Activated T-cell treated with anti-CD3 and anti-CD28 coated beads, Interleukin-2, amount 50 U/mL, for 4 hours (primary cell): ENCODE results near the gene ERP27. TPM values are rescaled to one million over a fixed set of nuclear protein-coding genes. Genes with fewer than 3 reads are reported as not detected.
A peak's percentile ranks its signal among the peaks of the same experiment; 100 is the strongest.

Experiments used
- ATAC-seq, 2 donors: fragments of 200-7000 bp; cut with Tn5 transposase; one replicate each; pipeline ENCODE4 v1.10.0; 2021
- DNase-seq: peaks from one replicate; pipeline ENCODE4 v3.0.0-alpha.2; 2020
- H3K27me3 Mint-ChIP-seq: one replicate; pipeline ENCODE4 v1.8.0; 2021; ENCODE audit warnings: low read depth, mixed read lengths
- H3K36me3 Mint-ChIP-seq: one replicate; pipeline ENCODE4 v1.8.0; 2022; ENCODE audit warnings: mixed read lengths; ENCODE audit not compliant: insufficient read depth
- H3K4me1 Mint-ChIP-seq: one replicate; pipeline ENCODE4 v1.8.0; 2021; ENCODE audit warnings: low read depth, mixed read lengths
- H3K4me3 Mint-ChIP-seq: one replicate; pipeline ENCODE4 v1.8.0; 2021; ENCODE audit warnings: mild to moderate bottlenecking, moderate library complexity, mixed read lengths
- H3K9me3 Mint-ChIP-seq: one replicate; pipeline ENCODE4 v1.8.0; 2021; ENCODE audit warnings: mixed read lengths
- total RNA-seq, 3 donors: library from RNA; stranded (reverse); gene quantifications; one replicate each; pipeline ENCODE4 v1.2.1, GENCODE V29; 2021

ERP27 gene
- total RNA-seq, 3 donors from 2014 or later = 0.24 to 0.35 (median 0.25) TPM

DNA sequence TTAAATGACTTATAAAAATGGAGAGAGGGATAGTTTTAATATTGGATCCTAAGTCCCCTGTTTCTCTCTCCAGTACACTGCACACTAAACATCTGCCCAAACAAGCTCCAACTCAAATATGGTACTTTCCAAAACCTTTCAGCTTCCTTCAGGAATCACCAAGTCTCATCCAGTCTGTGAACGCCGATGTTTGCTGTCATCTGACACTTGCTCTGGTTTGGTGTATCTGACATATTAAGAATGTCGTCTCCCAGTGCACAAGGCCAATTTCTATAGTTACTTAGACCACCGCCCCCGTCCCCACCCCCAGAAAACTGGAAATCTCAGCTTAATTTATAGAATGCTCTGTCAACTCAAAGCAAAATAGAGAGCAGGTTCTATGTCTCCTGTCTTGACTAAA lies 47.6 kb downstream of the ERP27 start:
- Mint-ChIP-seq H3K27me3 (peaks cover 9% of the 10 kb centered on the region), H3K4me1 (peaks cover 4% of the 10 kb centered on the region), H3K4me3 (no peak overlapping the region), H3K36me3 (no peaks in the 10 kb centered on the region), H3K9me3 (no peaks in the 10 kb centered on the region)
- no peak for ATAC-seq
- DNase-seq = no peak

GRCh38 chr12:14886271-14886670 lies 52.1 kb downstream of the ERP27 start:
- Mint-ChIP-seq H3K4me1 (peaks cover 21% of the 10 kb centered on the region), H3K9me3 (no peaks in the 10 kb centered on the region), H3K36me3 (no peaks in the 10 kb centered on the region), H3K27me3 (peaks cover 13% of the 10 kb centered on the region), H3K4me3 (no peak overlapping the region)
- no peak for DNase-seq
- ATAC-seq = no peak

DNA sequence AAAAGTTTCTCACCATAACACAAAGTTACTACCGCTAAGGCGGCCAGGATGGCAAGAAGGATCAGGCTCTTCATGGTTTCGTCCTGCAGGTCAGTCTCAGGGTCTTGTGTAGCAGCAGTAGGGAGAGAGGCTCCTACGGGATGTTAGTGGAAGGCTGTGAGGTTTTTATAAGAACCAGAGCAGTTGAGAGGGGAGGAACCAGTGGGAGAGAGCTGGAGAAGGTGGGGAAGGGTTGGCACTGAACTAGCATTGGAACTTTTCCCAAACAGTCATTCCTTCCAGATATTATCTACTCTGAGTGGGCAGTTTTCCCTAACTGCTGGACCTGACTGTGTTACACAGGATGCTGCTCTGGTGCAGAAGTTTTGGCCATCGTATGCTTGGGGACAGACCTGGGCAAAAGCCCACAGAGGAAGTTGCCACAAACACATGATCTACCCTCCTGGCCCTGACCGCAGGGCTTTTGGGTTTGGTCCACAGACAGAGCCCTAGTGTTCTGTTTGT lies 52.6 kb downstream of the ERP27 start, which contains the start of gene MGP:
MGP (minus strand) TSS at position 137 of the 504 bp plus-strand sequence; CDS start at position 74, 63 bp downstream.
- peaks cover 13% of the 10 kb centered on the region for H3K27me3 Mint-ChIP-seq
- peak within 1 kb of the TSS; percentile 5 for H3K4me3 Mint-ChIP-seq
- no peaks in the 10 kb centered on the region for H3K36me3 Mint-ChIP-seq
- peaks cover 24% of the 10 kb centered on the region for H3K4me1 Mint-ChIP-seq
- no peak for ATAC-seq
- DNase-seq = no peak
- no peaks in the 10 kb centered on the region for H3K9me3 Mint-ChIP-seq

- no peaks in the 10 kb centered on the region for H3K36me3 Mint-ChIP-seq
- H3K4me3 Mint-ChIP-seq = peak overlapping the region; percentile 5
- H3K27me3 Mint-ChIP-seq = peaks cover 13% of the 10 kb centered on the region
- ATAC-seq = peak; percentile 95 to 97
- peak; percentile 77 for DNase-seq
- no peaks in the 10 kb centered on the region for H3K9me3 Mint-ChIP-seq
- peaks cover 36% of the 10 kb centered on the region for H3K4me1 Mint-ChIP-seq
Measured at GRCh38 chr12:14884458-14884878, 53.9 kb downstream of the ERP27 start.

- Mint-ChIP-seq H3K27me3 (peaks cover 13% of the 10 kb centered on the region), H3K36me3 (no peaks in the 10 kb centered on the region), H3K4me3 (no peak overlapping the region), H3K4me1 (peaks cover 37% of the 10 kb centered on the region), H3K9me3 (no peaks in the 10 kb centered on the region)
- ATAC-seq = no peak
- DNase-seq = no peak
Measured at GRCh38 chr12:14883686-14884085, 54.7 kb downstream of the ERP27 start.

DNA sequence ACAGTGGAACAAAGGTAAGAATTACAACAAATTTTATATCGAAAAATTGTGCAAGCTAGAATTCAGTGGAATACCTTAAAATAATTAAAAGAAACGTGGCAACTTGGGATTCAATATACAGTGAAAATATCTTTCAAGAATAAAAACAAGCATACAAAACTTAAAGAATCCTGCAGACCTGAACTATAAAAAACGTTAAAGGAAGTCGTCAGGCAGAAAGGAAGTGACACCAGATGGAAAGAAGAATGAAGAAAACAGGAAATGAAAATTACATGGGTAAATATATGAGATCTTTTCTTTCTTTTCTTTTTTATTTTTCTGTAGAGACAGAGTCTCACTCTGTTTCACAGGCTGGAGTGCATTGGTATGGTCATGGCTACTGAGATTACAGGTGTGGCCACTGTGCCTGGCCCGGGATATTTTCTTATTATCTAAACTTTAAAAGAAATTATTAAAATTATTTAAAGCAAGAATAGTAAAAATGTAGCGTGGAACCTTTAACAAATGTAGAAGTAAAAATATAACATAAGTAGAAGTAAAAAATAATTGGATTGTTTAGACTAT lies 57.4 kb downstream of the ERP27 start:
- Mint-ChIP-seq H3K36me3 (no peaks in the 10 kb centered on the region), H3K9me3 (no peaks in the 10 kb centered on the region), H3K27me3 (peaks cover 5% of the 10 kb centered on the region), H3K4me1 (peaks cover 36% of the 10 kb centered on the region), H3K4me3 (no peak overlapping the region)
- no peak for ATAC-seq
- DNase-seq = no peak

- Mint-ChIP-seq H3K36me3 (no peaks in the 10 kb centered on the region), H3K4me1 (peaks cover 24% of the 10 kb centered on the region), H3K9me3 (no peaks in the 10 kb centered on the region)
Measured at GRCh38 chr12:14879222-14879933, 59.0 kb downstream of the ERP27 start.

GRCh38 chr12:14878488-14878887 lies 59.8 kb downstream of the ERP27 start:
- H3K4me1 Mint-ChIP-seq = peaks cover 20% of the 10 kb centered on the region
- ATAC-seq (no peak), DNase-seq (no peak)
- no peaks in the 10 kb centered on the region for H3K9me3 Mint-ChIP-seq
- no peak overlapping the region for H3K4me3 Mint-ChIP-seq
- H3K36me3 Mint-ChIP-seq = no peaks in the 10 kb centered on the region
- H3K27me3 Mint-ChIP-seq = no peaks in the 10 kb centered on the region

More at GRCh38 chr12:14879222-14879933, 59.0 kb downstream of the ERP27 start:
- H3K4me3 Mint-ChIP-seq = no peak overlapping the region
- DNase-seq (no peak), ATAC-seq (no peak)
- H3K27me3 Mint-ChIP-seq = no peaks in the 10 kb centered on the region

DNA sequence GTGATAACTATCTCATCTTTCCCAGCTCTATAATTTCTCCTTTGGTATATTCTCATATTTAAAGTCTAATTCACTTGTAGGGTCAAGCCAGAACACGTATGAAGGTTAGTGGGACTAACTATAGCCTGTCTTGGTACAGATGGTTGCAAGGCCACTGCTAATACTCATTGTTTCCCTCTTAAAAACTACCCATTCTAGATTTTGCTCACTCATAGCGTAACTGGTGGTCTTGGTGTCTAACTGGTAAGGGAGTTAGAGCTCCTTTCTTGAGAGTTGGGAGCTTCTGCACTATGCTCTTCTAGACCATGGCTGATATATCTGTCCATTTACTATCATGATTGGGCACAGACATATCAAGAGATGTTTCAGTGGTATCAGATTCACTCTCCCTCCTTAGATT lies 61.5 kb downstream of the ERP27 start:
- DNase-seq (no peak), ATAC-seq (no peak)
- Mint-ChIP-seq H3K27me3 (no peaks in the 10 kb centered on the region), H3K4me3 (no peak overlapping the region), H3K4me1 (peaks cover 20% of the 10 kb centered on the region), H3K36me3 (no peaks in the 10 kb centered on the region), H3K9me3 (no peaks in the 10 kb centered on the region)

- ATAC-seq = no peak
- H3K36me3 Mint-ChIP-seq = no peaks in the 10 kb centered on the region
- H3K9me3 Mint-ChIP-seq = no peaks in the 10 kb centered on the region
- H3K4me1 Mint-ChIP-seq = peaks cover 4% of the 10 kb centered on the region
- H3K4me3 Mint-ChIP-seq = no peak overlapping the region
- peaks cover 2% of the 10 kb centered on the region for H3K27me3 Mint-ChIP-seq
- DNase-seq = no peak
Measured at GRCh38 chr12:14874882-14875281, 63.5 kb downstream of the ERP27 start.

DNA sequence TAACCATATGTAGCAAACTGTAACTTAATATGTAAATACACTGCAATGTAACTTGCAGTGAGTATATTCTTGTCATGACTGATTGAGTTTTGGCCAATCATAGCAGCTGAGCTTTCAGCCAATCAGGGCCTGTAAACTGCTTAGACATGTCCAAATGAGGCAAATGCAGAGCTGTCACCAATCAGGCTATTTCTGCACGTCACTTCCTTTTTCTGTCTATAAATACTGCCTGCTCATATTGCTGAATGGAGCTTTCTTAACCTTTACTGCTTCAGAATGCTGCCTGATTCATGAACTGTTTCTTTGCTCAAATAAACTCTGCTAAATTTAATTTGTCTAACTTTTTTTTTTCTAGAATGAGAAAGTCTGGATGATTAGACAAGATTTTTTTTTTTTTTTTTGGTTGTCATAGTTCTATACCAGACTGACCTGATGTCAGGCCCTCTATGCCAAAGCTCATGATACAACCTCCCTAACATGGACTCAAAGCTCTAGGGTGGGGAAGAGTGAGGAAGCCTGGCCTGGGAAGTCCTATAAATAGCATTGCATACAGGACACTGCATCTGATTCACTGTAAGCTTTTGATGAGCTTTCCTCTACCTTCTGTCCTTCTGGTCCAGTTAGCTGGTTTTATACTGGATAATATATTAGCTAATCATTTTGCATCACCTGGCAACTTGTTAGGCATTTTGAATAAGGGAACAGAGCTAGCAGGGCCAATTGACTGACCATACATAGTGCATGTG lies 64.7 kb downstream of the ERP27 start:
- no peak for DNase-seq
- Mint-ChIP-seq H3K36me3 (no peaks in the 10 kb centered on the region), H3K27me3 (peaks cover 3% of the 10 kb centered on the region), H3K9me3 (no peaks in the 10 kb centered on the region), H3K4me3 (no peak overlapping the region), H3K4me1 (no peaks in the 10 kb centered on the region)
- ATAC-seq = no peak

DNA sequence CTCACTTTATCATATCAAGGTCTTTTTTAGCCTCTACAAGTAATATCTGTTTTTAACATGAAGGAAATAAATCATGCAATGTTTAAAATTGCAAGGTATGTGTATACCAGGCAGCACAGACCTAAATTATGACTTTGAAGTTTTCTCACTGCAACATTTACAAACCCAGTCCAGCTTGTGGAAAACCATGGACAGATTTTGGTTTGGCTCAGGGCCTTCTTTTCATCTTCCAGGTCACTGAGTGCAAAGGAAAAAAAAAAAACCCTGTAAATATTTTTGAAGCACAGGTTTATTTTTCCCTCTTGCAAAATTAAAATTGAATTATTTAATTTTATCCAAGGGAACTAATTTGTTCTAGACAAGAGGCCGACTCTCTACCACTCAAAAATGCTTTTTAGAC lies 66.5 kb downstream of the ERP27 start:
- H3K9me3 Mint-ChIP-seq = peaks cover 6% of the 10 kb centered on the region
- H3K36me3 Mint-ChIP-seq = peaks cover 1% of the 10 kb centered on the region
- DNase-seq (no peak), ATAC-seq (no peak)
- no peaks in the 10 kb centered on the region for H3K4me1 Mint-ChIP-seq
- H3K4me3 Mint-ChIP-seq = no peak overlapping the region
- H3K27me3 Mint-ChIP-seq = peaks cover 6% of the 10 kb centered on the region

DNA sequence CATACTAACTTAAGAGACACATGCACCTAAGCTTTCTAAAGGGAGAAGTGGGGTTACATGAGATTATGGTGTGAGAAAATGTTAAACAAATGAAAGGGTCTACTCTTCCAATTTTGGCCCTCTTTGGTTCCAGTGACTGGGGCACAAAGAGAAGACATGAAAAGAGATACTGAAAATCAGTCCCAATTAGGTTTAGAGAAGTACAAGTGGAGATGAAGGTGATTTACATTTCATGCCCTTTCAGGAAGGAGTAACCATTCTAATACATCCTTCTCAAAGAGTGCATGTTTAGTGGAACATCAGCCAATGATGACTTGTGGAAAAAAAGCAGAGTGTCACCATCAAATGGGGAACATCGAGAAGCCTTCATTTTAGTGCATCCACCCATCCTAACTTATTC lies 67.1 kb downstream of the ERP27 start:
- DNase-seq (no peak), ATAC-seq (no peak)
- Mint-ChIP-seq H3K9me3 (peaks cover 6% of the 10 kb centered on the region), H3K36me3 (peaks cover 1% of the 10 kb centered on the region), H3K4me1 (no peaks in the 10 kb centered on the region), H3K4me3 (no peak overlapping the region), H3K27me3 (peaks cover 6% of the 10 kb centered on the region)

GRCh38 chr12:14868916-14869506 lies 69.3 kb downstream of the ERP27 start:
- Mint-ChIP-seq H3K36me3 (peaks cover 1% of the 10 kb centered on the region), H3K4me1 (no peaks in the 10 kb centered on the region), H3K9me3 (peaks cover 6% of the 10 kb centered on the region), H3K4me3 (no peak overlapping the region), H3K27me3 (peaks cover 6% of the 10 kb centered on the region)
- ATAC-seq (no peak), DNase-seq (no peak)
